T-helper 9 cell (primary cell): ENCODE results near the gene HDAC10.
"Not testable (repeated sequence)": the region's sequence is repeated elsewhere in the genome, so short reads cannot be mapped to it uniquely, and the experiment has no call there.

Experiments
- DNase-seq: peaks from one replicate; pipeline ENCODE4 v3.0.0-alpha.2; 2020

The HDAC10 gene

DNA sequence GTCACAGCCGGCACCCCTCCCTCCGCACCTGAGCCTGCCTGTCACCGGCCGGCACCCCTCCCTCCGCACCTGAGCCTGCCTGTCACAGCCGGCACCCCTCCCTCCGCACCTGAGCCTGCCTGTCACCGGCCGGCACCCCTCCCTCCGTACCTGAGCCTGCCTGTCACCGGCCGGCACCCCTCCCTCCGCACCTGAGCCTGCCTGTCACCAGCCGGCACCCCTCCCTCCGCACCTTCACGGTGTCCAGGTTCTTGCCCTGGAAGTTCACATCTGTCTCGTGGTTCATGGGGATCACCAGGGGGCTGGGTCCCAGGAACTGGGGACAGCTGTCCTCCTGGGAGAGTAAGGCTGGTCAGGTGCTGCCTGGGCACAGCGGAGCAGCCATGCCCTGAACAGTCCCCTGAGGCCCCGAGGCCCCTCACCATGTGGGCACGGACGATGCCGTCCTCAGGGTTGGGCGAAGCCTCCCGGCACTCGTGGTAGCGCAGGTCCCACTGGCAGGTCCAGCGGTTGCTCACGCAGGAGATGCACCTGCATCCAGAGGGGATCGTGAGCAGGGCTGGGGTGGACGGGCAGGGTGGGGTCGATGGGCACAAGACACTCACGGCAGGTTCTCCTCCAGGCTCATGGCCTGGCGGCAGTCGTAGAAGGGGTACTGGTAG lies 34.6 kb upstream of the HDAC10 start:
- DNase-seq, result no peak

GRCh38 chr22:50284479-50284878 lies 33.4 kb upstream of the HDAC10 start:
- no peak for DNase-seq

DNA sequence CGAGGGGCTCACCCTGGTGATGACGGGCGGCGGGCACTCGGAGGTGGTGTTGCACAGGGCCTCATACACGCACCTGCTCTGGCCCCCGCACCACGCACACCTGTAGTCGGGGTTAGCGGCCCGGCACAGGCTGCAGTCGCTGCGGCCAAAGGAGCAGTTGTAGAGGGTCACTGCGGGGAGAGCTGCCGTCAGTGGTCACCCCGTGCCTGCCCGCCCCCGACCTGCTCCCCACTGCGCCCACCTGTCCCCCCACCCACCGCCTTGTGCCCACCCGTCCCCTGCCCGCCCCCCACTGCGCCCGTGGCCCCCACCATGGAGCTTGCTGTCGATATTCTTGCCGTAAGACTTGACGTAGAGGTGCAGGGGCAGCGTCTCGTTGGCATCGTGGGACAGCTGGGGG lies 32.8 kb upstream of the HDAC10 start:
- DNase-seq, result no peak

- DNase-seq, result no peak
These were observed 31.5 kb upstream of the HDAC10 start for GRCh38 chr22:50282361-50283155.

DNA sequence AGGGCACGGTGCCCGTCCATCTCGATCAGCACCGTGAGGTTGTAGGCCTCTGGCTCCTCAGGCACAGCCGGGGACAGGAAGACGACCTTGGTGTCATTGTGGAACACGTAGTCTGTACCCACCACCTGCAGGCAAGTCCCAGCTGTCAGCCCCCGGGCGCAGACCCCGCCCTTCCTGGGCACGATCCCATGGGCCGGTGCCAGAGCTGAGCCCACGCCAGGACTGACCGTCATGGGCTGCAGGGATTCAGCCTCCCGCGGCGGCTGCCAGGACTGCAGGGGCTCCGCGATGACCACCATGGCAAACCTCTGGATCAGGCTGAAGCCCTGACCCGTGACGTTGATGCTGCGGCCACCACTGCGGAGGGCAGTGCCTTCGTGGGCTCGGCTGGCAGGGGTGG lies 30.9 kb upstream of the HDAC10 start:
- no peak for DNase-seq

- DNase-seq, result no peak
These were observed 30.3 kb upstream of the HDAC10 start for GRCh38 chr22:50281384-50281760.

DNA sequence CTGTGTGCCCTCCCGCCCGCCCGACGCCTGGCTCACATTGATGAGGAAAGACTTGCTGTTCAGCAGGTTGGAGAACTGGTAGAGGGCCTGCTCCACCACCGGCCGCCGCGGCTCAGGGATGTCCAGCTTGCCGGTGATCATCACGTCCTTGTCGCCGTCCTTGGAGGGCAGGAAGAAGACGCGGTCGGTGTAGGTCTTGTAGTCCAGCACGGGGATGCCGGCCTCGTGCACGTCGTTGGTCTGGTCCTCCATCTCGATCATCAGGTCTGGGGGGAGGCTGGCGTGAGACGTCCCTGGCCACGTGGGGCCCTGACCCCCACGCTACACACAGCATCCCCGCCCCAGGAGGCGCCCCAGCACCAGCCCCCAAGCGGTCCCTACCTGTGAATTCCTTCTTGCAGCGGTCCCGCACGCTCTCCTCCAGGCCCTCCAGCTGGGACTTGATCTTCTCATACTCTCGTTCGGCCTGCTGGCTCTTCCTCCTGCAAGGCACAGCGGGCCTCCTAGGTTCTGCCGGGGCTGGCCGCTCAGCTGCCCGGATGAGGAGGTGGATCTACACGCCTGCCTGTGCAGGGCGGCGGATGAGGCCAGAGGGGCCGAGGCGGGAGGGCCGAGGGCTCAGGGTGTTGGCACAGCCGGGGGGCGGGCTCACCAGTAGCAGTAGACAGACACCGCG lies 29.8 kb upstream of the HDAC10 start:
- DNase-seq, result no peak

- DNase-seq, result no peak
These were observed 29.1 kb upstream of the HDAC10 start for GRCh38 chr22:50280022-50280707.

DNA sequence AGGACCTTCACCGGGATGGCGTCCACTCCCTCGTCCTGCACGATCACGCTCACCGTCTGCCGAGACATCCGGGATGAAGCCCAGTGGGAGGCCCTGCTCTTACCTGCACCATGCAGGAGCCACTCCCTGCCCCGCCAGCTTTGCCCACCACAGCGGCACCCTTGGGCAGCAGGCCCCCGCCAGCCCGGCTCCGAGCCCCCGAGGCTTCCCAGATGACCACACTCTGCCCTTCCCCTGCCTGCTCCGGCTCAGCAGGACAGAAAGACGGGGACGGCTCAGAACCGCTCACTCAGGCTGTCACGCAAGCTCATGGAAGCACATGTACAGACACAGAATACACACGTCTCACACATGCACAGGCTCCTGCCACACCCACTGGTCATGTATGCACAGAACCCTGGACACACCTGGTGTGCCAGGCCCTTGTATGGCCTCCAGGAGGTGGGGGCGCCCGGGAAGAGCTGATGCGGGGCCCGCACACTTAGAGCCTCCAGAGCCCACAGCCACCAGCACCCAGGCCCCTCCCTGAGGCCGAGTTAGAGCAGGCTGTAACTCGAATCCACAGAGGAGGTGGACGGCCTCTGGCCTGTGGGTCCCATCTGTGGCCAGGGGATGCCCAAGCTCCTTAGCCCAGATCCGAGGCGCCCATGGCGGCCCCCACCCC lies 28.0 kb upstream of the HDAC10 start:
- no peak for DNase-seq

DNA sequence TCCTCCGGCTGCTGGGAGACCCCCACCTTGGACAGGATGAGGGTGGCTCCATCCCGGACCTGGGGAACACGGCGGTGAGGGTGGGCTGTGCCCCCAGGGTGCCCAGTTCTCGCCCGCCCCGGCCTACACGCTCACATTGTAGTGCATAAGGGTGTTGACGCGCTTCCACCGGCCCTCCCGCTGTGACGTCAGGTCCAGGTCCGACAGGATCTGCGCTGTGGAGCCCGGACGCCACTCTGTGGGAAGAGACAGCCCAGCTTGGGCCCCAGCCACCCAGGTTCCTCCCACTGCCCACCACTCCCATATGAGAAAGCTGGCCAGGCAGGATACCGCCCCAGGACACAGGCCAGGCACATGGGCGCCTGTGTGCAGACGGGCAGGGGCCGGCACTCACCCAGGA lies 27.4 kb upstream of the HDAC10 start:
- no peak for DNase-seq

DNA sequence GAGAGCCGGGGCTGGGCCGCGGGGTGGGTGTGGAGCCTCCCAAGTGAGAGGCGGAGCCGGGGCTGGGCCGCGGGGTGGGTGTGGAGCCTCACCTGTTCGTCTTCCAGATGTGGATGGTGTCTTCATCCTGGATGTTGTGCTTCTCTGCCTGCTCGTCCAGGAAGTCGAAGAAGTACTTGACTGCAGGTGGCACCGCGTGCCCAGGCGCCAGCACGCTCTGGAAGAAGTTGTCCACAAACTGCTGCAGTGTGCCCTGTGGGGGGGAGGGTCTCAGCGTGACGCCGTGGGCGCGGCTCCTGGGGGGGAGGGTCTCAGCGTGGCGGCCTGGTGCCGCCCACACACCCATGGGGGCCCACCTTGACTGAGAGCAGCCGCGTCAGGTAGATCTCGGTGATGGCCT lies 26.7 kb upstream of the HDAC10 start:
- no peak for DNase-seq

GRCh38 chr22:50276143-50276542 lies 25.1 kb upstream of the HDAC10 start:
- DNase-seq, result peak; percentile 40

DNA sequence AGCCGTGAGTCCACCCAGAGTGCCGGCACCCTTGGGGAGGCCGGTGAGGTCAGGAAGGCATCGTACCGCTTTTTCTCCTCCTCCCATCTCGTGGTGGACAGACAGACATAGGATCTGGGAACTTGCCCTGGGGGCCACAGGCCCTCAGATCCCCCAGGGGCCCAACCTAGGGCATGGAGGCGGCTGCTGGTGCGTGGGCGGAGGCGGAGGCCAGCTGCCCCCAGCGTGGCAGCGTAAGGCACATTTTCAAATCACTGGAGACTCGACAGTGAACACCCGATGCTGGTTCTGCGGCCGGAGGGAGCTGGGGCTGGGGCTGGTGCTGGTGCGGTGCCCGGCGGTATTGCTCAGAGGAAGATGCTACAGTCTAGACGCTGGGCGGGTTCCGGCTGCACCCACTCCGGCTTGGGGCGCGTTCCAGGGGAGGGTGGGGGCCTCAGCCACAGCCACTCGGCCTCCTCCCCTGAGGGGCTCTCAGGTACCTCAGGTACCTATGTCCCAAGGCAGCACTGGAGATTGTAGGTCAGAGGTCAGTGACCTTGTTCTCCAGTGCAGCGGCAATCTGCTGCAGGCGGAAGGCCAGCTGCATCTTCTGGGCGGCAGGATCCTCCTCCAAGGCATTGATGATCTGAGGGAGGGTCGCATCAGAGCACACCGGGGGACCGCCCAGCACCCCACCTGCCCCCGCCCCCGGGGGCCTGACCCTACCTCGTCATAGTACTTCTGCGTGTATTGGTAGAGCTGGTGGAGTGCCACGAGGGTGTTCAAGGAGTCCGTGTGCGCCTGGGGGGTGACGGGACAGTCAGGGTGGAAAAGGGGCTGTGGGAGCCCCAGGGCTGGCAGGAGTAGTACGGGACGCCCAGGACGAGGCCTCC lies 24.4 kb upstream of the HDAC10 start:
- no peak for DNase-seq

DNA sequence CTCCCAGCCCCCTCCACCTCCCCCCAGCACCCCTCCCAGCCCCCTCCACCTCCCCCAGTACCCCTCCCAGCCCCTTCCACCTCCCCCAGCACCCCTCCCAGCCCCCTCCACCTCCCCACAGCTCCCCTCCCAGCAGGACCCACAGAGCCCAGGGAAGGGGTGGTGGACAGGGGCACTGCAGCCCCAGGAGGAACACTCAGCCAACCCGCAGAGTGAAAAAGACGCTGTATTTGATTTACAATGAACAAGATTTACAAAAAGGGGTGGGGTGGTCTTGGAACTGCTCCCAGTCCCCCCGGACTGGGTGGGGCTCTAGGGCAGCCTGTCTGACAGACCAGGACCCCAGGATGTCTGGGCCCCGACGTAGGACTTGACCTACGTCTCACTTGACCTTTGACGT lies 23.7 kb upstream of the HDAC10 start:
- DNase-seq, result no peak

DNA sequence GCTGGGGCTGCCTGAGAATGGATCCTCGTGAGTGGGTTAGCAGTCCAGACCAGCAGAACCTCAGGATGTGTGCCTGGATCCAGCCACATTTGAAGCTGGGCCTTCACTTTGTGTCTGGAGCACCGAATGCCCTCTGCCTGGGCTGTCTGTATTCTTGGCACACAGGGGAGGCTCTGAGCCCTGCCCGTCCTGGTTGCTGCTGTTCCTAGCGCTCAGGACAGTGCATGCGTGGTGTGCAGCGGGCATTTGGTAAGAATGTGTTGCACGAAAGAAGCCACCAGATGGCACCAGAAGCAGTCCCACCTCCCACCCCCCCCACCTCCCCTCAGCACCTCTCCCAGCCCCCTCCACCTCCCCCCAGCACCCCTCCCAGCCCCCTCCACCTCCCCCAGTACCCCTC lies 23.2 kb upstream of the HDAC10 start:
- DNase-seq, result peak; percentile 31

DNA sequence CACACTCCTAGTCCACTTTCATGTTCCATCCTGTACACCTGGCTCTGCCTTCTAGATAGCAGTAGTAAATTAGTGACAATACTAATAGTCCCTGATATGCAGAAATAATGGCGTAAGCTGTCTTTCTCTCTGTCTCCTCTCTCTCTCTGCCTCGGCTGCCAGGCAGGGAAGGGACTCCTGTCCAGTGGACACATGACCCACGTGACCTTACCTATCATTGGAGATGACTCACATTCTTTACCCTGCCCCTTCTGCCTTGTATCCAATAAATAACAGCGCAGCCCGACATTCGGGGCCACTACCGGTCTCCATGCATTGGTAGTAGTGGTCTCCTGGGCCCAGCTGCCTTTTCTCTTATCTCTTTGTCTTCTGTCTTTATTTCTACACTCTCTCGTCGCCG lies 22.7 kb upstream of the HDAC10 start:
- not testable (repeated sequence) for DNase-seq

- DNase-seq, result not testable (repeated sequence)
These were observed 22.3 kb upstream of the HDAC10 start for GRCh38 chr22:50273352-50273751.

GRCh38 chr22:50272044-50272802 lies 21.2 kb upstream of the HDAC10 start:
- DNase-seq, result no peak

DNA sequence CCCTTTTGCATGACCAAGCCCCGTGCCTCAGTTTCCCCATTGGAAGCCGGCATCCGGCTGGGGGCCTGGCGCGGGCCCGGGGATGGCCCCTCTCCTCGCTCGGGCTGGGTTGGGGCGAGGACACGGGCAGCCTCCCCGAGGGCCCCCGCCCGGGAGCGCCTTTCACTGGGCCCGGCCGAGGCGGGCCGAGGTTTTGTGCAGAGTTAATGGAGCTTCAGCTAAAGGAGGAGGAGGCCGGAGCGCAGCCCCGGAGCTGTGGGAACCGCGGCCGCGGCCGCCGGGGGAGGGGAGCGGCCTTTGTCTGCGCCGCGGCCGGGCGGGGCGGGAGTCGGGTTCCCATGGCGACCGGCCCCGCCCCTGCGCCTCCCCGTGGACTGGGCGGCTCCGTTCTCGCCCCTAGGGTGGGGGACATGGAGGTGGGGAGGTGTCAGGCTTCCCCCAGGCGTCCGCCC lies 20.5 kb upstream of the HDAC10 start:
- peak; percentile 44 for DNase-seq

DNA sequence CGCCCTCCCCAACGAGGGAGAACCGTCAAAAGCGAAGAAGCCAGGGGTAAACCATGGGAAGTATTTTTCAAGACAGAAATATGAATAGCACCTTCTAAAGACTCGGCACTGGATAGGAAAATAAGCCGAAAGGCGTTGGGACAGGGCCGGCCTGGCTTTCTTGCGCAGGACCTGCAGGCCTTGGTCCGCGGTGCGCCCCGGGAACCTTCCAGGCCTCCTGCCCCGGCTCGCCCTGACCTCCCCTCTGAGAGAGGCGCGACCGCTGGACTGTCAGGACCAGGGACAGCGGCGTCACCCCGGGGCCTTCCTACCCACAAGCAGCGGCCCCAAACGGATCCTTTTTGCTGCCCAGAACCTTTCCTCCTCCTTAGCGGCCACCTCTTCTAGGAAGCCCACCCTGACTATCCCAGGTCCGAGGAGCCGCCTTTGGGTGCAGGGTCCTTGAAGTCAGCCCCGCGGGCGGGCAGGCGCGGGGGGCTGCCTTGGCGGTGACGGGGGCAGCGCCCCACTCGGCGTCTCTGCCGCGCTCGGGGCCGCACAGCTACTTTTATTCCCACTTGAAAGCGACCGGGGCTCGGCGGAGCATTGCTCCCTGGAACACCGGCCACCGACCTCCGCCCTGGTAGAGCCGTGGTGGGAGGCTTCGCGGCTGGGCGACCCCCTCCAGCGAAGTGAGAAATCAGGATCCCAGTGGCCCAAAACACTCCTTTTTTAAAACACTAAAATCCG lies 19.8 kb upstream of the HDAC10 start:
- peak; percentile 69 for DNase-seq
